WTC11 (cell line): ENCODE results near the gene RHOU. TPM values are rescaled to one million over a fixed set of nuclear protein-coding genes. Genes with fewer than 3 reads are reported as not detected.

ENCODE experiments used
- ATAC-seq: fragments of 200-7000 bp; cut with Tn5 transposase; 2 replicates; pipeline ENCODE4 v1.10.0; 2021; ENCODE audit warnings: mild to moderate bottlenecking, moderate library complexity
- CTCF ChIA-PET: fragments of 300-600 bp; sonication (Branson Sonifier 250); formaldehyde crosslinking; loops from one replicate; lab custom pipeline; 2021; ENCODE audit warnings: antibody characterized with exemption; lab: Charles Lee
- POLR2A ChIA-PET: fragments of 350-600 bp; sonication (Branson Sonifier 250); formaldehyde crosslinking; loops from one replicate; lab custom pipeline; 2021; ENCODE audit warnings: antibody characterized with exemption; lab: Charles Lee
- DNase-seq: peaks from one replicate; pipeline ENCODE4 v3.0.0; 2021; ENCODE audit warnings: low spot score
- H3K27ac Mint-ChIP-seq: 2 replicates; pipeline ENCODE4 v1.8.0; 2021; ENCODE audit warnings: mixed read lengths
- H3K27me3 Mint-ChIP-seq: 2 replicates; pipeline ENCODE4 v1.8.0; 2021; ENCODE audit warnings: low read depth, mild to moderate bottlenecking, moderate library complexity, mixed read lengths
- H3K36me3 Mint-ChIP-seq: 2 replicates; pipeline ENCODE4 v1.8.0; 2021; ENCODE audit warnings: mixed read lengths
- H3K4me1 Mint-ChIP-seq: 2 replicates; pipeline ENCODE4 v1.8.0; 2022; ENCODE audit warnings: mixed read lengths
- H3K4me3 Mint-ChIP-seq: 2 replicates; pipeline ENCODE4 v1.8.0; 2021; ENCODE audit warnings: mild to moderate bottlenecking, moderate library complexity, mixed read lengths
- H3K9me3 Mint-ChIP-seq: 2 replicates; pipeline ENCODE4 v1.8.0; 2021; ENCODE audit warnings: mixed read lengths
- CREB1 ChIP-seq: sonication (generic); formaldehyde crosslinking; IDR thresholded peaks from 2 replicates; pipeline ENCODE4 v1.8.0; 2023; ENCODE audit warnings: mild to moderate bottlenecking, missing genetic modification reagents
- GABPB1 ChIP-seq: sonication (generic); formaldehyde crosslinking; IDR thresholded peaks from 2 replicates; pipeline ENCODE4 v1.8.1; 2023; ENCODE audit warnings: mild to moderate bottlenecking, missing genetic modification reagents
- GRHL2 ChIP-seq: fragments of 250-450 bp; sonication (Bioruptor Pico); IDR thresholded peaks from 2 replicates; pipeline ENCODE4 v1.8.0; 2022; ENCODE audit warnings: mild to moderate bottlenecking, moderate library complexity; ENCODE audit not compliant: insufficient replicate concordance, severe bottlenecking
- JAZF1 ChIP-seq: fragments of 250-450 bp; sonication (Bioruptor Pico); IDR thresholded peaks from 2 replicates; pipeline ENCODE4 v1.9.0; 2021; ENCODE audit warnings: moderate library complexity, mild to moderate bottlenecking, inconsistent platforms
- JUN ChIP-seq: sonication (generic); formaldehyde crosslinking; IDR thresholded peaks from 2 replicates; pipeline ENCODE4 v1.8.0; 2023; ENCODE audit warnings: mild to moderate bottlenecking, missing genetic modification reagents
- KAT7 ChIP-seq: sonication (generic); formaldehyde crosslinking; IDR thresholded peaks from 2 replicates; pipeline ENCODE4 v1.8.1; 2023; ENCODE audit warnings: missing genetic modification reagents, mild to moderate bottlenecking, borderline replicate concordance
- SMAD4 ChIP-seq: sonication (generic); formaldehyde crosslinking; IDR thresholded peaks from 2 replicates; pipeline ENCODE4 v1.8.0; 2022; ENCODE audit warnings: mild to moderate bottlenecking, missing genetic modification reagents
- STAT6 ChIP-seq: sonication (generic); formaldehyde crosslinking; conservative IDR thresholded peaks from 2 replicates; pipeline ENCODE4 v1.8.1; 2023; ENCODE audit warnings: mild to moderate bottlenecking, low read depth, missing genetic modification reagents, moderate library complexity
- TP53 ChIP-seq: sonication (generic); formaldehyde crosslinking; IDR thresholded peaks from 2 replicates; pipeline ENCODE4 v1.8.1; 2023; ENCODE audit warnings: mild to moderate bottlenecking, missing genetic modification reagents
- ZNF232 ChIP-seq: sonication (generic); formaldehyde crosslinking; IDR thresholded peaks from 2 replicates; pipeline ENCODE4 v1.8.0; 2022; ENCODE audit warnings: mild to moderate bottlenecking, missing genetic modification reagents
- ZNF281 ChIP-seq: sonication (generic); formaldehyde crosslinking; IDR thresholded peaks from 2 replicates; pipeline ENCODE4 v1.8.0; 2023; ENCODE audit warnings: mild to moderate bottlenecking, missing genetic modification reagents
- ZNF317 ChIP-seq: sonication (generic); formaldehyde crosslinking; IDR thresholded peaks from 2 replicates; pipeline ENCODE4 v1.8.1; 2023; ENCODE audit warnings: low read depth, mild to moderate bottlenecking, moderate library complexity, missing genetic modification reagents, borderline replicate concordance
- total RNA-seq: library from RNA; stranded (reverse); gene quantifications from 3 replicates; pipeline ENCODE4 v1.2.3, GENCODE V29; 2021
- TF ChIP-seq, protein P1 (sequence below): fragments of 200-600 bp; IDR thresholded peaks from 2 replicates; pipeline ENCODE4 v1.8.0; 2022; ENCODE audit warnings: antibody characterized with exemption
- TF ChIP-seq, protein P2 (sequence below): sonication (generic); formaldehyde crosslinking; conservative IDR thresholded peaks from 2 replicates; pipeline ENCODE4 v1.8.1; 2022; ENCODE audit warnings: mild to moderate bottlenecking, missing genetic modification reagents
- TF ChIP-seq, protein P3 (sequence below): sonication (generic); formaldehyde crosslinking; IDR thresholded peaks from 2 replicates; pipeline ENCODE4 v1.8.1; 2023; ENCODE audit warnings: mild to moderate bottlenecking, missing genetic modification reagents
- TF ChIP-seq, protein P4 (sequence below): sonication (generic); formaldehyde crosslinking; IDR thresholded peaks from 2 replicates; pipeline ENCODE4 v1.8.1; 2023; ENCODE audit warnings: mild to moderate bottlenecking, missing genetic modification reagents, borderline replicate concordance
- TF ChIP-seq, protein P5 (sequence below): sonication (generic); formaldehyde crosslinking; IDR thresholded peaks from 2 replicates; pipeline ENCODE4 v1.8.1; 2022; ENCODE audit warnings: mild to moderate bottlenecking, moderate library complexity, missing genetic modification reagents
- TF ChIP-seq, protein P6 (sequence below): fragments of 250-450 bp; sonication (Bioruptor Pico); IDR thresholded peaks from 2 replicates; pipeline ENCODE4 v2.1.2; 2022; ENCODE audit warnings: mild to moderate bottlenecking, moderate library complexity

Gene RHOU
- total RNA-seq, 1 experiment from 2014 or later = 6.0 TPM

DNA sequence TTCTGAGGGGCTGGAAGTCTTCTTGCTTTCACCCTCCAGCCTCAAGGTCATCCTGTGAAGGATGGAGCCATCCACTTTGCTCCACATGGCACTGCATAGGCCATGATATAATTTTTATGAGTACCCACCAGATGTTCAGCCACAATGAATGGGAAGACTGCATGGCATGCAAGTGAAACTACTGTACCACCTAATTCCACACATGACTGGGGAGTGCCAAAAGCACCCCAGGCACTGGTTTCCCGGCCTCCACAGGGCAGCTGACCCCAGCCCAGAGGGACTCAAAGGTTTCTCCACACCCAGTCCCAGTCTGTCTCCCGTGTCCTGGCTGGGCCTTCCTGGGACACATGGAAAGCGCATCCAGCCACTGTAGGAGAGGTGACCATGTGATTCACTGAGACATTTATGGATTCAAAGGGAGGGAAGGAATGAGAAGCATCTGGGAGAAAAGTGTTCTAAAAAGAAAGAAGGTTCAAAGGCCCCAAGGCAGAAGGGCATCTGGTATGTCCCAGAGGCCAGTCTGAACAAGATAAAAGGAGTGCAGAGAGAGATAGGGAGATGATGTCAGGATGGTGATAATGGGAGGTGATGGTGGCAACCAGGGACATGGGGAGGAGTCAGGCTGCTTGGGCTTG lies 12.1 kb downstream of the RHOU start:
- no peak overlapping the region for H3K4me3 Mint-ChIP-seq

More for the DNA sequence above, 12.1 kb downstream of the RHOU start:
- ATAC-seq = no peak
- peaks cover 14% of the 10 kb centered on the region for H3K36me3 Mint-ChIP-seq
- POLR2A ChIA-PET = no interaction called here
- TF ChIP-seq TP53 (CRISPR knock-in tag) (no peak), JAZF1 (no peak), JUN (CRISPR knock-in tag) (no peak), ZNF317 (CRISPR knock-in tag) (no peak), CREB1 (CRISPR knock-in tag) (no peak), STAT6 (CRISPR knock-in tag) (no peak), ZNF232 (CRISPR knock-in tag) (no peak), KAT7 (CRISPR knock-in tag) (no peak), SMAD4 (CRISPR knock-in tag) (no peak), GABPB1 (CRISPR knock-in tag) (no peak), ZNF281 (CRISPR knock-in tag) (no peak), GRHL2 (CRISPR knock-in tag) (no peak)
- TF ChIP-seq, protein P1, sequence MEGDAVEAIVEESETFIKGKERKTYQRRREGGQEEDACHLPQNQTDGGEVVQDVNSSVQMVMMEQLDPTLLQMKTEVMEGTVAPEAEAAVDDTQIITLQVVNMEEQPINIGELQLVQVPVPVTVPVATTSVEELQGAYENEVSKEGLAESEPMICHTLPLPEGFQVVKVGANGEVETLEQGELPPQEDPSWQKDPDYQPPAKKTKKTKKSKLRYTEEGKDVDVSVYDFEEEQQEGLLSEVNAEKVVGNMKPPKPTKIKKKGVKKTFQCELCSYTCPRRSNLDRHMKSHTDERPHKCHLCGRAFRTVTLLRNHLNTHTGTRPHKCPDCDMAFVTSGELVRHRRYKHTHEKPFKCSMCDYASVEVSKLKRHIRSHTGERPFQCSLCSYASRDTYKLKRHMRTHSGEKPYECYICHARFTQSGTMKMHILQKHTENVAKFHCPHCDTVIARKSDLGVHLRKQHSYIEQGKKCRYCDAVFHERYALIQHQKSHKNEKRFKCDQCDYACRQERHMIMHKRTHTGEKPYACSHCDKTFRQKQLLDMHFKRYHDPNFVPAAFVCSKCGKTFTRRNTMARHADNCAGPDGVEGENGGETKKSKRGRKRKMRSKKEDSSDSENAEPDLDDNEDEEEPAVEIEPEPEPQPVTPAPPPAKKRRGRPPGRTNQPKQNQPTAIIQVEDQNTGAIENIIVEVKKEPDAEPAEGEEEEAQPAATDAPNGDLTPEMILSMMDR = no peak
- TF ChIP-seq, protein P2, sequence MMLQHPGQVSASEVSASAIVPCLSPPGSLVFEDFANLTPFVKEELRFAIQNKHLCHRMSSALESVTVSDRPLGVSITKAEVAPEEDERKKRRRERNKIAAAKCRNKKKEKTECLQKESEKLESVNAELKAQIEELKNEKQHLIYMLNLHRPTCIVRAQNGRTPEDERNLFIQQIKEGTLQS (CRISPR knock-in tag) = no peak
- TF ChIP-seq, protein P3, sequence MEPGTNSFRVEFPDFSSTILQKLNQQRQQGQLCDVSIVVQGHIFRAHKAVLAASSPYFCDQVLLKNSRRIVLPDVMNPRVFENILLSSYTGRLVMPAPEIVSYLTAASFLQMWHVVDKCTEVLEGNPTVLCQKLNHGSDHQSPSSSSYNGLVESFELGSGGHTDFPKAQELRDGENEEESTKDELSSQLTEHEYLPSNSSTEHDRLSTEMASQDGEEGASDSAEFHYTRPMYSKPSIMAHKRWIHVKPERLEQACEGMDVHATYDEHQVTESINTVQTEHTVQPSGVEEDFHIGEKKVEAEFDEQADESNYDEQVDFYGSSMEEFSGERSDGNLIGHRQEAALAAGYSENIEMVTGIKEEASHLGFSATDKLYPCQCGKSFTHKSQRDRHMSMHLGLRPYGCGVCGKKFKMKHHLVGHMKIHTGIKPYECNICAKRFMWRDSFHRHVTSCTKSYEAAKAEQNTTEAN (CRISPR knock-in tag) = no peak
- TF ChIP-seq, protein P4, sequence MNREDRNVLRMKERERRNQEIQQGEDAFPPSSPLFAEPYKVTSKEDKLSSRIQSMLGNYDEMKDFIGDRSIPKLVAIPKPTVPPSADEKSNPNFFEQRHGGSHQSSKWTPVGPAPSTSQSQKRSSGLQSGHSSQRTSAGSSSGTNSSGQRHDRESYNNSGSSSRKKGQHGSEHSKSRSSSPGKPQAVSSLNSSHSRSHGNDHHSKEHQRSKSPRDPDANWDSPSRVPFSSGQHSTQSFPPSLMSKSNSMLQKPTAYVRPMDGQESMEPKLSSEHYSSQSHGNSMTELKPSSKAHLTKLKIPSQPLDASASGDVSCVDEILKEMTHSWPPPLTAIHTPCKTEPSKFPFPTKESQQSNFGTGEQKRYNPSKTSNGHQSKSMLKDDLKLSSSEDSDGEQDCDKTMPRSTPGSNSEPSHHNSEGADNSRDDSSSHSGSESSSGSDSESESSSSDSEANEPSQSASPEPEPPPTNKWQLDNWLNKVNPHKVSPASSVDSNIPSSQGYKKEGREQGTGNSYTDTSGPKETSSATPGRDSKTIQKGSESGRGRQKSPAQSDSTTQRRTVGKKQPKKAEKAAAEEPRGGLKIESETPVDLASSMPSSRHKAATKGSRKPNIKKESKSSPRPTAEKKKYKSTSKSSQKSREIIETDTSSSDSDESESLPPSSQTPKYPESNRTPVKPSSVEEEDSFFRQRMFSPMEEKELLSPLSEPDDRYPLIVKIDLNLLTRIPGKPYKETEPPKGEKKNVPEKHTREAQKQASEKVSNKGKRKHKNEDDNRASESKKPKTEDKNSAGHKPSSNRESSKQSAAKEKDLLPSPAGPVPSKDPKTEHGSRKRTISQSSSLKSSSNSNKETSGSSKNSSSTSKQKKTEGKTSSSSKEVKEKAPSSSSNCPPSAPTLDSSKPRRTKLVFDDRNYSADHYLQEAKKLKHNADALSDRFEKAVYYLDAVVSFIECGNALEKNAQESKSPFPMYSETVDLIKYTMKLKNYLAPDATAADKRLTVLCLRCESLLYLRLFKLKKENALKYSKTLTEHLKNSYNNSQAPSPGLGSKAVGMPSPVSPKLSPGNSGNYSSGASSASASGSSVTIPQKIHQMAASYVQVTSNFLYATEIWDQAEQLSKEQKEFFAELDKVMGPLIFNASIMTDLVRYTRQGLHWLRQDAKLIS (CRISPR knock-in tag) = no peak
- TF ChIP-seq, protein P5, sequence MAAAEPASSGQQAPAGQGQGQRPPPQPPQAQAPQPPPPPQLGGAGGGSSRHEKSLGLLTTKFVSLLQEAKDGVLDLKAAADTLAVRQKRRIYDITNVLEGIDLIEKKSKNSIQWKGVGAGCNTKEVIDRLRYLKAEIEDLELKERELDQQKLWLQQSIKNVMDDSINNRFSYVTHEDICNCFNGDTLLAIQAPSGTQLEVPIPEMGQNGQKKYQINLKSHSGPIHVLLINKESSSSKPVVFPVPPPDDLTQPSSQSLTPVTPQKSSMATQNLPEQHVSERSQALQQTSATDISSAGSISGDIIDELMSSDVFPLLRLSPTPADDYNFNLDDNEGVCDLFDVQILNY (CRISPR knock-in tag) = no peak
- TF ChIP-seq, protein P6, sequence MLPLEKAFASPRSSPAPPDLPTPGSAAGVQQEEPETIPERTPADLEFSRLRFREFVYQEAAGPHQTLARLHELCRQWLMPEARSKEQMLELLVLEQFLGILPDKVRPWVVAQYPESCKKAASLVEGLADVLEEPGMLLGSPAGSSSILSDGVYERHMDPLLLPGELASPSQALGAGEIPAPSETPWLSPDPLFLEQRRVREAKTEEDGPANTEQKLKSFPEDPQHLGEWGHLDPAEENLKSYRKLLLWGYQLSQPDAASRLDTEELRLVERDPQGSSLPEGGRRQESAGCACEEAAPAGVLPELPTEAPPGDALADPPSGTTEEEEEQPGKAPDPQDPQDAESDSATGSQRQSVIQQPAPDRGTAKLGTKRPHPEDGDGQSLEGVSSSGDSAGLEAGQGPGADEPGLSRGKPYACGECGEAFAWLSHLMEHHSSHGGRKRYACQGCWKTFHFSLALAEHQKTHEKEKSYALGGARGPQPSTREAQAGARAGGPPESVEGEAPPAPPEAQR (CRISPR knock-in tag) = no peak
- TF ChIP-seq, all 79 proteins: peak for 0
- CTCF ChIA-PET = interaction anchor here (1.2 kb wide), 1 partner anchor 11 kb away, joined by 3 read pairs; the partner anchor contains the start of gene RHOU
- no peak overlapping the region for H3K27ac Mint-ChIP-seq
- H3K9me3 Mint-ChIP-seq = no peaks in the 10 kb centered on the region
- no peak for DNase-seq
- H3K27me3 Mint-ChIP-seq = no peaks in the 10 kb centered on the region
- peaks cover 6% of the 10 kb centered on the region; the same call in 1 of the 2 replicates for H3K4me1 Mint-ChIP-seq
